H9 (cell line): Measurements from ENCODE around the gene KIF18A. TPM values are rescaled to one million over a fixed set of nuclear protein-coding genes. Genes with fewer than 3 reads are reported as not detected.

Experiments used
- DNase-seq: peaks from one replicate; pipeline ENCODE4 v3.0.0-alpha.2; 2017
- H2AFZ ChIP-seq: one replicate; pipeline ENCODE4 v1.6.1; 2013; ENCODE audit warnings: mild to moderate bottlenecking, low read length, control low read depth, moderate library complexity
- H2AK5ac ChIP-seq: 2 replicates; pipeline ENCODE4 v1.6.1; 2013; ENCODE audit warnings: low read length, control low read depth, mixed read lengths; ENCODE audit not compliant: insufficient read length
- H2BK120ac ChIP-seq: one replicate; pipeline ENCODE4 v1.6.1; 2013; ENCODE audit warnings: low read depth, mild to moderate bottlenecking, low read length, control low read depth, inconsistent platforms; ENCODE audit not compliant: poor library complexity, severe bottlenecking
- H2BK12ac ChIP-seq: 2 replicates; pipeline ENCODE4 v1.6.1; 2013; ENCODE audit warnings: low read length, control low read depth, mixed read lengths, low read depth; ENCODE audit not compliant: insufficient read length
- H2BK15ac ChIP-seq: 2 replicates; pipeline ENCODE4 v1.6.1; 2013; ENCODE audit warnings: low read depth, low read length, control low read depth
- H2BK20ac ChIP-seq: one replicate; pipeline ENCODE4 v1.6.1; 2013; ENCODE audit warnings: low read depth, mild to moderate bottlenecking, low read length, control low read depth, inconsistent platforms; ENCODE audit not compliant: poor library complexity, severe bottlenecking
- H2BK5ac ChIP-seq: 2 replicates; pipeline ENCODE4 v1.6.1; 2013; ENCODE audit warnings: low read length, control low read depth, mixed read lengths; ENCODE audit not compliant: insufficient read length
- H3K14ac ChIP-seq: 2 replicates; pipeline ENCODE4 v1.6.1; 2013; ENCODE audit warnings: low read length, control low read depth; ENCODE audit not compliant: insufficient read depth
- H3K18ac ChIP-seq: 2 replicates; pipeline ENCODE4 v1.6.1; 2013; ENCODE audit warnings: low read depth, mild to moderate bottlenecking, mixed read lengths, low read length, control low read depth; ENCODE audit not compliant: insufficient read length
- H3K23ac ChIP-seq: 2 replicates; pipeline ENCODE4 v1.6.1; 2013; ENCODE audit warnings: low read length, control low read depth, mixed read lengths, low read depth; ENCODE audit not compliant: insufficient read length
- H3K23me2 ChIP-seq: 2 replicates; pipeline ENCODE4 v1.6.1; 2013; ENCODE audit warnings: low read depth, mild to moderate bottlenecking, mixed read lengths, low read length, control low read depth; ENCODE audit not compliant: insufficient read length, poor library complexity, severe bottlenecking
- H3K27ac ChIP-seq: 2 replicates; pipeline ENCODE4 v1.5.1; 2013; ENCODE audit warnings: low read length, control low read depth, mixed read lengths, low read depth; ENCODE audit not compliant: insufficient read length
- H3K27me3 ChIP-seq: 2 replicates; pipeline ENCODE4 v1.6.1; 2013; ENCODE audit warnings: low read length, control low read depth, inconsistent platforms; ENCODE audit not compliant: insufficient read depth
- H3K4ac ChIP-seq: 2 replicates; pipeline ENCODE4 v1.6.1; 2013; ENCODE audit warnings: low read depth, mild to moderate bottlenecking, control low read depth, inconsistent platforms, low read length, moderate library complexity
- H3K4me1 ChIP-seq: 2 replicates; pipeline ENCODE4 v1.6.1; 2013; ENCODE audit warnings: low read length, control low read depth, inconsistent platforms; ENCODE audit not compliant: insufficient read depth
- H3K4me2 ChIP-seq: 2 replicates; pipeline ENCODE4 v1.6.1; 2013; ENCODE audit warnings: low read length, control low read depth, mixed read lengths; ENCODE audit not compliant: insufficient read length, insufficient read depth
- H3K56ac ChIP-seq: 2 replicates; pipeline ENCODE4 v1.6.1; 2013; ENCODE audit warnings: low read depth, mild to moderate bottlenecking, mixed read lengths, low read length, control low read depth; ENCODE audit not compliant: insufficient read length
- H3K79me1 ChIP-seq: 2 replicates; pipeline ENCODE4 v1.6.1; 2013; ENCODE audit warnings: low read depth, mild to moderate bottlenecking, moderate library complexity, low read length, control low read depth, inconsistent platforms; ENCODE audit not compliant: insufficient read depth, poor library complexity, severe bottlenecking
- H3K79me2 ChIP-seq: 2 replicates; pipeline ENCODE4 v1.6.1; 2013; ENCODE audit warnings: low read length, control low read depth, inconsistent platforms; ENCODE audit not compliant: insufficient read depth
- H3K9ac ChIP-seq: 2 replicates; pipeline ENCODE4 v1.6.1; 2013; ENCODE audit warnings: low read length, control low read depth, mixed read lengths; ENCODE audit not compliant: insufficient read length; ENCODE audit errors: extremely low read depth
- H3K9me3 ChIP-seq: one replicate; pipeline ENCODE4 v1.6.1; 2013; ENCODE audit warnings: low read depth, low read length, inconsistent platforms; ENCODE audit not compliant: control insufficient read depth
- H3T11ph ChIP-seq: one replicate; pipeline ENCODE4 v1.6.1; 2013; ENCODE audit warnings: mild to moderate bottlenecking, low read length, control low read depth, inconsistent platforms
- H4K20me1 ChIP-seq: one replicate; pipeline ENCODE4 v1.6.1; 2013; ENCODE audit not compliant: control insufficient read depth, insufficient read length, insufficient read depth
- H4K5ac ChIP-seq: 2 replicates; pipeline ENCODE4 v1.6.1; 2013; ENCODE audit warnings: low read depth, mild to moderate bottlenecking, mixed read lengths, low read length, control low read depth; ENCODE audit not compliant: insufficient read length
- H4K8ac ChIP-seq: replicated peaks from 2 replicates; pipeline ENCODE4 v1.6.1; 2013; ENCODE audit warnings: low read length, control low read depth, mixed read lengths, low read depth; ENCODE audit not compliant: insufficient read length
- H4K91ac ChIP-seq: 2 replicates; pipeline ENCODE4 v1.6.1; 2013; ENCODE audit warnings: low read depth, mild to moderate bottlenecking, moderate library complexity, mixed read lengths, low read length, control low read depth; ENCODE audit not compliant: insufficient read length
- H3K27ac Mint-ChIP-seq, 3 experiments: 2 replicates in 2 of 3; 3 replicates in 1 of 3; pipeline ENCODE4 v1.8.0; 2020 to 2021; ENCODE audit warnings: mixed read lengths in 3 of 3, mild to moderate bottlenecking in 1 of 3, moderate library complexity in 1 of 3
- H3K27me3 Mint-ChIP-seq: 2 replicates; pipeline ENCODE4 v1.8.0; 2021; ENCODE audit warnings: low read depth, mild to moderate bottlenecking, moderate library complexity, mixed read lengths
- H3K36me3 Mint-ChIP-seq, 3 experiments: 2 replicates in 2 of 3; 3 replicates in 1 of 3; pipeline ENCODE4 v1.8.0; 2020 to 2021; ENCODE audit warnings: low read depth in 3 of 3, mixed read lengths in 3 of 3; ENCODE audit not compliant: insufficient read depth in 1 of 3
- H3K4me1 Mint-ChIP-seq, 2 experiments: 2 replicates each; pipeline ENCODE4 v1.8.0; 2020; ENCODE audit warnings: mixed read lengths in 2 of 2
- H3K4me3 Mint-ChIP-seq, 2 experiments: 2 replicates in 1 of 2; 3 replicates in 1 of 2; pipeline ENCODE4 v1.8.0; 2020 to 2021; ENCODE audit warnings: mild to moderate bottlenecking in 2 of 2, mixed read lengths in 2 of 2, moderate library complexity in 1 of 2
- H3K9me3 Mint-ChIP-seq, 2 experiments: 2 replicates in 1 of 2; 3 replicates in 1 of 2; pipeline ENCODE4 v1.8.0; 2020; ENCODE audit warnings: mild to moderate bottlenecking in 2 of 2, mixed read lengths in 2 of 2, moderate library complexity in 1 of 2
- WGBS: extraction: QIAGEN DNeasy Blood & Tissue Kit; methylation state at CpG from one replicate; pipeline ENCODE4 v1.1.7; 2013; ENCODE audit warnings: missing lambda C conversion rate, low lambda C conversion rate, mixed read lengths; ENCODE audit not compliant: insufficient read length; ENCODE audit errors: extremely low coverage; 5-methylcytosine and 5-hydroxymethylcytosine counted together
- total RNA-seq: library from RNA; stranded (reverse); gene quantifications from 2 replicates; pipeline ENCODE4 v1.2.1, GENCODE V29; 2021
- TF ChIP-seq, protein P1 (sequence below): fragments of 200-600 bp; sonication (generic); conservative IDR thresholded peaks from 3 replicates; pipeline ENCODE4 v1.8.0; 2021; ENCODE audit warnings: antibody characterized with exemption, mild to moderate bottlenecking

KIF18A gene
- total RNA-seq, 1 experiment from 2014 or later, result 25.9 TPM

DNA sequence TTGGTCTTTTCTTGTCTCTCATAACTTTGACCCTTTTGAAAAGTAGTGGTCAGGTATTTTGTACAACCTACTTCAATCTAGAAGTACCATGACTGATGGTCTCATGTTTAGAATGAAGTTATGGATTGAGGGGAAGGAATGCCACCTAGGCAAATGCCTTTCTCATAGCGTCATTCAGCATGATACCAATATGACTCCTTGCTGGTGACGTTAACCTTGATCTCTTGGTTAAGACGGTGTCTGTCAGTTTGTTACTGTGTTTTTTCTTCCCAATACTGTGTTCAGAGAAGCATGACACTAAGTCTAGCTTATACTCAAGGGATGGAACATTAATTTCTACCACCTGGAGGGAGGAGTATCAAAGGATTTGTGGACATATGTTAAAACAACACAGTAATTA lies 130.9 kb downstream of the KIF18A start:
- no peaks in the 10 kb centered on the region for H4K20me1 ChIP-seq

More for the DNA sequence above, 130.9 kb downstream of the KIF18A start:
- no peaks in the 10 kb centered on the region for H3K79me2 ChIP-seq
- H3K18ac ChIP-seq, result no peak overlapping the region
- H3K23ac ChIP-seq, result no peak overlapping the region
- no peak overlapping the region for H4K91ac ChIP-seq
- H3K36me3 Mint-ChIP-seq, result no peaks in the 10 kb centered on the region
- H3K9ac ChIP-seq, result no peak overlapping the region
- H3K4me2 ChIP-seq, result no peak overlapping the region
- no peak for DNase-seq
- no peak overlapping the region for H2AK5ac ChIP-seq
- no peak overlapping the region for H2AFZ ChIP-seq
- TF ChIP-seq, protein P1, sequence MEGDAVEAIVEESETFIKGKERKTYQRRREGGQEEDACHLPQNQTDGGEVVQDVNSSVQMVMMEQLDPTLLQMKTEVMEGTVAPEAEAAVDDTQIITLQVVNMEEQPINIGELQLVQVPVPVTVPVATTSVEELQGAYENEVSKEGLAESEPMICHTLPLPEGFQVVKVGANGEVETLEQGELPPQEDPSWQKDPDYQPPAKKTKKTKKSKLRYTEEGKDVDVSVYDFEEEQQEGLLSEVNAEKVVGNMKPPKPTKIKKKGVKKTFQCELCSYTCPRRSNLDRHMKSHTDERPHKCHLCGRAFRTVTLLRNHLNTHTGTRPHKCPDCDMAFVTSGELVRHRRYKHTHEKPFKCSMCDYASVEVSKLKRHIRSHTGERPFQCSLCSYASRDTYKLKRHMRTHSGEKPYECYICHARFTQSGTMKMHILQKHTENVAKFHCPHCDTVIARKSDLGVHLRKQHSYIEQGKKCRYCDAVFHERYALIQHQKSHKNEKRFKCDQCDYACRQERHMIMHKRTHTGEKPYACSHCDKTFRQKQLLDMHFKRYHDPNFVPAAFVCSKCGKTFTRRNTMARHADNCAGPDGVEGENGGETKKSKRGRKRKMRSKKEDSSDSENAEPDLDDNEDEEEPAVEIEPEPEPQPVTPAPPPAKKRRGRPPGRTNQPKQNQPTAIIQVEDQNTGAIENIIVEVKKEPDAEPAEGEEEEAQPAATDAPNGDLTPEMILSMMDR, result no peak
- H2BK15ac ChIP-seq, result no peak overlapping the region
- H3K14ac ChIP-seq, result no peak overlapping the region
- H3T11ph ChIP-seq, result no peak overlapping the region
- H3K27me3 ChIP-seq, result no peaks in the 10 kb centered on the region
- WGBS, result no CpG with 5 or more reads among the region's 3 CpGs
- H2BK12ac ChIP-seq, result no peak overlapping the region
- H3K4me1 Mint-ChIP-seq, result 0 out of 4 replicates have a peak, but pooled peaks cover 0 to 2% of the 10 kb centered on the region in 2 experiments
- H3K27ac Mint-ChIP-seq, result no peak overlapping the region
- H3K79me1 ChIP-seq, result no peaks in the 10 kb centered on the region
- no peak overlapping the region for H3K56ac ChIP-seq
- no peak overlapping the region for H3K4ac ChIP-seq
- H3K9me3 ChIP-seq, result no peaks in the 10 kb centered on the region
- H3K23me2 ChIP-seq, result no peaks in the 10 kb centered on the region
- H3K27ac ChIP-seq, result no peak overlapping the region
- H3K9me3 Mint-ChIP-seq, result no peaks in the 10 kb centered on the region
- no peak overlapping the region for H3K4me3 Mint-ChIP-seq
- no peak overlapping the region for H4K8ac ChIP-seq
- no peak overlapping the region for H4K5ac ChIP-seq
- H3K4me1 ChIP-seq, result no peaks in the 10 kb centered on the region
- H2BK20ac ChIP-seq, result no peak overlapping the region
- no peaks in the 10 kb centered on the region for H3K27me3 Mint-ChIP-seq
- H2BK120ac ChIP-seq, result no peak overlapping the region
- H2BK5ac ChIP-seq, result no peak overlapping the region
